NOMO-1 treated with DMSO at 0.1 percent for 48 hours (cell line): Measurements from ENCODE around the gene WIPF3.
"Not testable (repeated sequence)": the region's sequence is repeated elsewhere in the genome, so short reads cannot be mapped to it uniquely, and the experiment has no call there.

Experiments used
- DNase-seq: peaks from one replicate; lab custom pipeline; 2025; ENCODE audit not compliant: unreplicated experiment; lab: John Stamatoyannopoulos, UW

Gene WIPF3

GRCh38 chr7:29948587-29948986 lies 142.3 kb downstream of the WIPF3 start:
- DNase-seq, result no peak

- DNase-seq, result no peak
Observed at GRCh38 chr7:29950480-29950879, 144.2 kb downstream of the WIPF3 start.

GRCh38 chr7:29951206-29951605 lies 144.9 kb downstream of the WIPF3 start:
- DNase-seq, result no peak

GRCh38 chr7:29953726-29954347 lies 147.5 kb downstream of the WIPF3 start:
- DNase-seq, result no peak

- DNase-seq, result no peak
Observed at GRCh38 chr7:29955075-29955792, 148.9 kb downstream of the WIPF3 start.

- peak; percentile 89 for DNase-seq
Observed at GRCh38 chr7:29955799-29956486, 149.6 kb downstream of the WIPF3 start.

GRCh38 chr7:29956487-29956836 lies 150.2 kb downstream of the WIPF3 start:
- DNase-seq, result no peak

GRCh38 chr7:29957521-29958310 lies 151.4 kb downstream of the WIPF3 start:
- DNase-seq, result no peak

GRCh38 chr7:29958667-29959358 lies 152.5 kb downstream of the WIPF3 start:
- no peak for DNase-seq

- not testable (repeated sequence) for DNase-seq
Observed at GRCh38 chr7:29961611-29962010, 155.3 kb downstream of the WIPF3 start.

GRCh38 chr7:29962035-29962434 lies 155.7 kb downstream of the WIPF3 start:
- DNase-seq, result no peak

GRCh38 chr7:29965030-29965429 lies 158.7 kb downstream of the WIPF3 start:
- no peak for DNase-seq
